Epithelial cell of proximal tubule (primary cell): ENCODE data around the gene YKT6. TPM values are rescaled to one million over a fixed set of nuclear protein-coding genes. Genes with fewer than 3 reads are reported as not detected.

Experiments used
- DNase-seq: peaks from one replicate; pipeline ENCODE4 v3.0.0-alpha.2; 2011; ENCODE audit warnings: low read depth
- H3K4me3 ChIP-seq: 2 replicates; pipeline ENCODE4 v1.5.1; 2011; ENCODE audit warnings: low read depth, mild to moderate bottlenecking, low read length
- total RNA-seq: library from RNA; depleted of rRNA; stranded (reverse); fragments of >200 nt; gene quantifications from 2 replicates; pipeline ENCODE4 v1.2.3, GENCODE V29; 2015
- TF ChIP-seq, protein P1 (sequence below): conservative IDR thresholded peaks from 2 replicates; pipeline ENCODE4 v1.5.1; 2012; ENCODE audit warnings: low read depth, mild to moderate bottlenecking, low read length

The YKT6 gene
- total RNA-seq, 1 donor from 2014 or later = 79.3 TPM

DNA sequence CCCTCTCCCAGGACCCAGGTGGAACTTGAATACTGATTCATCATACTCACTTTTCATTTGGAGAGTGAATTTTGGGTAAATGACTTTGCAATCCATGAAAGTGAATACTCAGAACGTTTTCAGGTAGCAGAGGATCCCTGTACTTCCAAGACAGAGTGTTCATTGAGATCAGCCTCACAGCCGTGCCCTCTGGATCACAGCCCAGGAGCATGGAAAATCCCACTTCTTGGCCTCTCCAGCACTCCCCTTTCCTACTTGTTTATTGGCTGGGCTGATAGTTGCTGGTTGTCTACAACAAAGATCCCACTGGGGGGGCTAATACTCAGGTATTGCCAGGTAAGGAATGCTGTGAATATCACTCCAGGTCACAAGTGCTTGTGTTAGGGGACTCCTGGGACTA lies 17.4 kb upstream of the YKT6 start:
- no peak overlapping the region for H3K4me3 ChIP-seq
- DNase-seq = no peak
- TF ChIP-seq, protein P1, sequence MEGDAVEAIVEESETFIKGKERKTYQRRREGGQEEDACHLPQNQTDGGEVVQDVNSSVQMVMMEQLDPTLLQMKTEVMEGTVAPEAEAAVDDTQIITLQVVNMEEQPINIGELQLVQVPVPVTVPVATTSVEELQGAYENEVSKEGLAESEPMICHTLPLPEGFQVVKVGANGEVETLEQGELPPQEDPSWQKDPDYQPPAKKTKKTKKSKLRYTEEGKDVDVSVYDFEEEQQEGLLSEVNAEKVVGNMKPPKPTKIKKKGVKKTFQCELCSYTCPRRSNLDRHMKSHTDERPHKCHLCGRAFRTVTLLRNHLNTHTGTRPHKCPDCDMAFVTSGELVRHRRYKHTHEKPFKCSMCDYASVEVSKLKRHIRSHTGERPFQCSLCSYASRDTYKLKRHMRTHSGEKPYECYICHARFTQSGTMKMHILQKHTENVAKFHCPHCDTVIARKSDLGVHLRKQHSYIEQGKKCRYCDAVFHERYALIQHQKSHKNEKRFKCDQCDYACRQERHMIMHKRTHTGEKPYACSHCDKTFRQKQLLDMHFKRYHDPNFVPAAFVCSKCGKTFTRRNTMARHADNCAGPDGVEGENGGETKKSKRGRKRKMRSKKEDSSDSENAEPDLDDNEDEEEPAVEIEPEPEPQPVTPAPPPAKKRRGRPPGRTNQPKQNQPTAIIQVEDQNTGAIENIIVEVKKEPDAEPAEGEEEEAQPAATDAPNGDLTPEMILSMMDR = no peak

DNA sequence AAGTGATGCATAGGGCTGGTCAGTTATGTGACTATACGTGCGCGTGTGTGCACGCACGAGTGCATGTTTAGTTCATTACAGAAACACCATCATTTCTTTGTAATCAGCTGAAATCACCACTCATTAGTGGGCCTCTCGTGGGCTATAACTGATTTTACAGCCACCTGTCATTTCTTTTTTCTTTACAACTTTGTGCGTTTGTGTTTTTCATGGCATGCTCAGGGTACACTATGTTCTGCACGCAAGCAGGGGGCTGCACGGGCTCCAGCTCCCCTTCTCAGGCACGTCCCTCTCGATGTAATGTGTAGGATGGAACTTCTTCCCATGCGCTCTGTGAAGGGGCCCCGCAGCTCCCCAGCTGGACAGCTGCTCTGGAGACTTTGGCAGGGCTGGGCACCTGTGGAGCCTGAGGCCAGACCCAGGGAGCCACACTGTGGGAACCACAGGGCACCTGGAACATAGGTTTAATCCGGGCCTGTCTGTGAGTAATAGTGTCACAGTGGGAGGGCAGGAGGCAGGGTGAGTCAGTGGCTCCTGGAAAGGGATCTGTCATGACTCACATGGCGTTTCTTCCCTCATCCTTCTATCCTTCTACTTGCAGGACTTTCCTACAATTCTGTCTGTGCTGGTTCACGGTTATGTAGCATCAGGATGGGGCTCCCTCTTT lies 16.4 kb upstream of the YKT6 start:
- H3K4me3 ChIP-seq = no peak overlapping the region
- TF ChIP-seq, protein P1 = no peak
- DNase-seq = peak; percentile 67

DNA sequence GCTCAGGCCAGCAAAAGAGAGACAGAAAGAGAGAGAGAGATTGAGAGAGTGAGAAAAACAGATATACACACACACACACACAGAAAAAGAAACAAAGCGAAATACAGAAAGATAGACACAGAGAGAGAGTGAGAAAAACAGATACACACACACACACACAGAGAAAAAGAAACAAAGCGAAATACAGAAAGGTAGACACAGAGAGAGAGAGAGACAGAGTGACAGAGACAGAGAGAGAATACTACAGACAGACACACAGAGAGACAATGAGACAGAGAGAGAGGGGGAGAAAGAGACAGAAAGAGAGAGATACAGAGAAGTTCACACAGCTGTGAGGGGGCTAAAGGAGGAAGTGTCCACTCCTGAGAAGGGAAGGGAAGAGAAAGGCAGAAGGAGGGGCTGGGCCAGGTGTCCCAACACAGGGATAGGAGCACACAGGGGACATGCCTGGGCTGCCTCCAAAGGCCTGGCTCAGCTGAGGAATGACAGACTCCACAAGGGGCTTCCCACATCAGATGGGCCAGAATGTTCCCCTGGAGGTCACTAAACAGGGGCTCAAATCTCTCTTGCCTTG lies 15.8 kb upstream of the YKT6 start:
- H3K4me3 ChIP-seq = no peak overlapping the region
- no peak for DNase-seq
- TF ChIP-seq, protein P1 = no peak

DNA sequence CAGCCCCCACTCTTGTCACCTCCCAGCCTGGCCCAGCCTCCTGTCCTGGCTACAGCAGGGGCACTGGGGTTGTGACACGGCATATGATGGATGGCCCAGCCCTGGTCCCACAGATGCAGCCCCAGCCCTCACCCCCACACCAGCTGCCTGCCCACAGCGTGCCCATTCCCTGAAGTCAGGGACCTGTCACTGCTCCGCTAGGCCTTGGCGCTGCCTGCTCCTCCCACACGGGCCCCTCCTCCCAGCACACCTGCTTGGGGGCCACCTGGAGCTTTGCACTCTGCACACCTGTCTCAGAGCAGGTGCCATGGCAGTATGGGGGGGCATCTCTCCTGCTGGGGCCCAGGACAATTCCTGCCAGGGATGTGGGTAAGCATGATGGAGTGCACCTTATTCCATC lies 15.0 kb upstream of the YKT6 start:
- TF ChIP-seq, protein P1 = no peak
- H3K4me3 ChIP-seq = no peak overlapping the region
- DNase-seq = no peak

DNA sequence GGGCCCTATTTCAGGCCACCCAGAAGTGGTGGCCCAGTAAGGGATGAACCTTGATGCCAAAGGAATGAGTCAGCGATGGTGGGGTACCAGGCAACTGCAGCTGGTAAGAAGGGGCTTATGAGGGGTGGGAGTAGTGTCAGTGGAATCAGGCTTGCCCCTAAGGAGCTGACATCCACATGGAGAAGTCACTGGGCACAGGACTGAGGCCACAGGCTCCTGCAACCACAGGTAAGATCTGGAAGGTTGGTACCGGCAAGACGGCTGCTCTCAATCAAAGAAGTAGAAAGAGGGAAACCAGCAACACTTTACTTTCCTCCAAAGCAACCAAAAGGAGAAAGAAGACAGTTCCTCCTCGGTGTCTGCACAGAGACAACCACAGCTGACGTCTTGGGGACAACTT lies 14.0 kb upstream of the YKT6 start:
- no peak overlapping the region for H3K4me3 ChIP-seq
- TF ChIP-seq, protein P1 = no peak
- no peak for DNase-seq

DNA sequence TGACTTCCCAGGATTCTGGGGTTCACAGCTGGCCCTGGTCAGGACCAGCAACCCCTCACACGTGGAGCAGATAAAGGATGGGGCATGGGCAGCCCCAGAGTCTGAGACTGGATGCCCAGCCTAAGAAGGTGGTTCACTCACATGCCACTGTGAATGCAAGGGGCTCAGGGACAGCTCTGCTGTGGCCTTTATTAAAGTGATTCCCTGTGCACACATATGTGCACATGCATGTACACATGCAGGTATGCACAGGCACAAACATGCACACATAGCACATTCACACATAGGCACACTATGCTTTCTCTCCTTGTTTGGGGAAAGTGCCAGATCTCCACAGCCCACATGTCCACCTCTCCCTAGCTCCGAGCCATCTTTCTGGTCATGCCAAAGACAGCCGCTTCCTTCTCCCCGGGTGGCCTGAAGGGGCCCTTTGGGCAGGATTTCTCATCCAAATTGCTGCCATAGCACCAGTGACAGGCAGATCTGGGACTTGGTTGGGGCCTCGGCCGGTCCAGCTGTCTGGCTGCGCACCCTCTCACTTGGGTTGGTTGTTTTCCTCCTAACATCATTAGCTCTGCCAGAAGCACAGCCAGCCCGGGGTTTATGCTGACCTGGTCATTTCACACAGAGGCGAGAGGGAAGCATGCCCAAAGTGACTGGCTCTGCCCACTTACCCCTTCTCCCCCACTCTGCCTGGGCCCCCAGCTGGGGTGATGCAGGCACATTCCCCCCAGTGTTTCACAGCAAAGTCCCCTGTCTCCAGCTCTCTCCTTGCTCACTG lies 13.0 kb upstream of the YKT6 start:
- no peak for DNase-seq
- TF ChIP-seq, protein P1 = no peak
- no peak overlapping the region for H3K4me3 ChIP-seq
